Nucleus accumbens (tissue), 56 donors: ENCODE data around the gene TM4SF4.
A peak's percentile ranks its signal among the peaks of the same experiment; 100 is the strongest.

Experiments used
- DNase-seq, 56 donors: peaks; one replicate each; lab custom pipeline; 2025; lab: John Stamatoyannopoulos, UW

TM4SF4 gene

DNA sequence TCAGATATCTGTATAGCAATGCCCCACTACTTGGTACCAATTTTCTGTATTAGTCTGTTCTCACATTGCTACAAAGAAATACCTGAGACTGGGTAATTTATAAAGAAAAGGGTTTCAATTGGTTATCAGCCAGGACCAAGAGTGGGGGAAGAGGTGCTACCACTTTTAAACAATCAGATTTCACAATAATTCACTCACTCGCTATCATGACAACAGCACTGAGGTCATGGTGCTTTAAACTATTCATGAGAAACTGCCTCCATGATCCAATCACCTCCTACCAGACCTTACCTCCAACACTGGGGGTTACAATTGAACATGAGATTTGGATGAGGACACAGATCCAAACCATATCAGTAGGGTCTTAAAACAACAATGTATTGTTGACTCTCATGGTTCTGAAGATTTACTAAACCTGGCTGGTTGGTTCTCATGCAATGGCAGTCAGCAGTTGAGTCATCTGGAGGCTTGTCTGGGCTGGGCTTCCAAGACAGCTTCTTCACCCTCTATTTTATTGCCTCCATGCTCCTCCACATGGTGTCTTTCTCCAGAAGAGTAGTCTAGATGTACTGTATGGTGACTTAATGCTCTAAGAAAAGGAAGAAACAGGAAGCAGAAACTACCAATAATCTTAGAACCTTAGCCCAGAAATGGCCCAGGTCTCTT is 21.2 kb upstream of the TM4SF4 start:
- no peak for DNase-seq

DNA sequence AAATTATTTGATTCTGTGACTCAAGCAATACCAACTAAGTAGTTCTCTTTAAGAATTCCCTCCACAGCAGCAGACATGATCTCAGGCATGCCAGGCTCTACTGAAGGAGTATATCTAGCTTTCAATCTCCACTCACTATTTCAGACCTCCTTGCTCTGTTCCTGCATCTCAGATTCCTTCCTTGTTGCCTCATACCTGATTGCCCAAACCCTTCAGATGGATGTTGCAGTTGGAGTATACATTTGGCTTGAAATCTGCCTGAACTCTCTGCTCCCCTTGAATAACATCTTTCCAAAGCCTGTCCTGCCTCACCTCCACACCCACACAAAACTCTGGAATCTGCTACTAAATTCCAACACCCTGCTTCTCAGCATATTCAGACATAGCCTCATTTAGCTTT is 19.8 kb upstream of the TM4SF4 start:
- DNase-seq: no peak

DNA sequence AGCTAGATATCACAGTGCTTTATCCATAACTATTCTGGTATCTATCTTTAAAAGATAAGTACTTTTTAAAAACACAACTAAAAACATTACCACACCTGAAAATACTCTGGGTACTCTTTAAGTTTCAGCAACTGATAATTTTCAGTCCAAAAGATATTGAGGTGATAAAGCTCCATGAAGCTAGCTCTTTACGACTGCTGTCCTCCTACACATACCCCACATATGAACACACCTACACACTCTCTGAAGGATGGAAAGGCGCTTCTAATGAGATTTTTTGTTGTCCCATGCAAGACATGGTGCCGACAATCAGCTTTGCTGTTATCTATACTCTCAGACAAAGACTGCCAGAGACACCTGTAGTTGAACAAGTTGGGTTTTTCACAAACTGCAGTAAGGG is 19.1 kb upstream of the TM4SF4 start:
- DNase-seq: no peak

DNA sequence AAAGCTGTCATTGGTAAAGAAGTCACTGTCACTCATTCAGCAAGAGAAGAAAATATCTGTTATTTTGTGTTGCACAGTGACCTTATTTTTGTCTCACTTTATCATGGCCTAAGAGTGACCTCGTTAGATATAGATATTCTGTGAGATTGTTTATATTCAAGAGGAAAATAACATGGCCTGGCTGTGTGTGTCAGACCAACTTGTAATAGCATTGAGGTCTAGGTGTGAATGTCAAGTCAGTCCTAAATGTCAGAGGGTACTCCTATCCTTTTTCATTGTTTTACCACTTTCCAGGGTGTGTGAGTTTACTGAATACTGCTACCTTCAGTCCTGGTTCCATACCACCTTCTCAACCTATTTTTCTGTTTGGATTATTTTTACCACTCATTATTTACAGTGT is 18.5 kb upstream of the TM4SF4 start:
- DNase-seq: no peak

DNA sequence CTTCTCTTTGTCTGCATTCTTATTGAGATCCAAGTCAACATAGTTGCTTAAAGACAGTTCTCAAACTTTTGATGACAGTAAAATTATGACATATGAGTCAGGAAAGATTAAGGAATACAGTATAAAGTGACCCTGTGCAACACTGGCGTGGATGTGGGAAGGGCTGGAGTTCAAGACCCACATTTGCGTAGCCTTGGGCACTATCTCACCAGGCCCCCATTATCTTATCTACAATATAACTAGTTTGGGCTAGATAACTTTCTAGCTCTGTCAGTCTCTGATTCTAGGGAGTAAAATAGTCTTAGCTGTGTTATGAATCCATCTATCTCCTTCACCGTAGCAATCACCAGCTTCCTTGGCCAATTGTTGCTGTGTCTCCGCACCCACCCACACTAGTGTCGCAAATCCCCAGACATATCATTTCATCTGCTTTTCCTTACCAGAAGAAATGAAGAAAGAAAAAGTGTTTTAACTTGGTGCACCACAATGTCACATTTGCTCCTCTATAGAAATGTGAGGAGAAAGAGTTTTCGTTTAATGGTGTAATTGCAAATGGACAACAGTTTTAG is 14.9 kb upstream of the TM4SF4 start:
- DNase-seq: no peak

DNA sequence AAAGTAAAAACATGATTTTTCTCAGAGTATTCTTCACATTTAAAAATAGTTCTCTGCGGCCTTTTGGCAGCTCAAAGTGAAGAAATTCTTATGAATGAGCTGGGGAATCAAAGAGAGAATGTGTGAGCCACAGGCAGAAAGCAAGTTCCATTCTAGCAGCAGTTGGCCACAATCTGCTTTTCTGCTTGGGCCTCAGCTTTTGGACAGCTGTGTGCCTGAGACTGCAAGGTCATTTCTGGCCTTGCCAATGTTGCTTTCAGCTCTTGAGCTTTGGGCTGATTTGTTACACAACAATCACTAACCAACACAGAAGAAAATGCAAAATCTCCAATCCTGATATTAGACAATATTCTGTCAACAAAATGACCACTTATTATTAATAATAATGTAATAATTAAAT is 14.4 kb upstream of the TM4SF4 start:
- DNase-seq: peak in 1 of 56 donors; percentile 1

DNA sequence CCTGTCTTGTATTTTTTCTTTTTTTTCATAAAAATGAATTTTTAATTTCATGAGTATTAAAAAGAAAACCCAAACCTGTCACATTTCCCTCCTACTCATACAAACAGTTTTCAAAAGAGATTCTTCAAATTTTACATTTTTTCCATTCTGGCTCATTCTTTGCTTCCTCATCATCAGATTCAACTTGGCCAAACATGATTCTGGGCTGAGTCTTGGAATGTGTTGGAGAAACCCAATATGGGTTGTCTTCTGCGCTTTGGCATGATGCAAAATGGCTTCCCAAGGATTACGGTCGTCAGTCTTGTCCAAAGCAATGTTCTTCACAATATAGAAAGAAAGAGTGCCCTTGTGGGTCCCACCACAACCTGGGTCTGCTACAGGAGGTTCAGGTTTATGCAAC is 12.4 kb upstream of the TM4SF4 start:
- DNase-seq: no peak

DNA sequence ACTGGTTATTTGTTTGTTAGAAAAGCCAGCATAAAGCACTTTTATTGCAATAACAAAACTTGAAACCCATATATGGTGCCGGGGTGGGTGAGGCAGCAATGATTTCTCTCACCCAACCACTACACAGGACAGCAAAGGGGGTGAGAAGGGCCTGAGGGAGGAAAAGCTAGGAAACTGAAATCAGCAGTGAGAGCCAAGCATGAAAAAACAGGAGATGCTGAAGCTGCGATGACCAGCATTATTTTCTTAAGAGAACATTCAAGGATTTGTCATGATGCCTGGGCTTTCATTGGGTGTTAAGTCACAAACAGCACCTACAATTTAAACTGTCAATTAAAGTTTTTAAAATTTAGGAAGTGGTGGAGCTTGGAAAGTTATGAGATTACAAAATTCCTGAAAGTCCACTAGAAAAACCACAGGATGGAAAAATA is 11.9 kb upstream of the TM4SF4 start:
- DNase-seq: no peak

DNA sequence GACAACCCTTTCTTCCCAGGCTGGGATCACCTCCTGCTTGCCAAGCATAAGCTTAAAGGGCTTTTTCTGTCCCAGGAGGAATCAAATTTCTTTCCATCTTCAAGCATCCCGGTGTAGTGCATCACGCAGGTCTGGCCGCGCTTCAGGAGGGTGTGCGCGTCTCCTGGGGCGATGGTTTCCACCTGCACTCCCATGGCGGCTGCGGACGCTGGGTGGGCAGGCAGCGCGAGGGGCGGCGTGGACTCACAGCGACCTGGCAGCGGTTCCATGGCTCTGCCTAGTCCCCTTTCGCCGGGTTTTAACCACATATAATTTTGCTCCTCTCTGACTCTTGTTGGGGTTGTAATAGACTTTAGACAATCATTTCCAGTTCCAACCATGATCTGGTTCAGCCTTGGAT is 10.6 kb upstream of the TM4SF4 start:
- no peak for DNase-seq

DNA sequence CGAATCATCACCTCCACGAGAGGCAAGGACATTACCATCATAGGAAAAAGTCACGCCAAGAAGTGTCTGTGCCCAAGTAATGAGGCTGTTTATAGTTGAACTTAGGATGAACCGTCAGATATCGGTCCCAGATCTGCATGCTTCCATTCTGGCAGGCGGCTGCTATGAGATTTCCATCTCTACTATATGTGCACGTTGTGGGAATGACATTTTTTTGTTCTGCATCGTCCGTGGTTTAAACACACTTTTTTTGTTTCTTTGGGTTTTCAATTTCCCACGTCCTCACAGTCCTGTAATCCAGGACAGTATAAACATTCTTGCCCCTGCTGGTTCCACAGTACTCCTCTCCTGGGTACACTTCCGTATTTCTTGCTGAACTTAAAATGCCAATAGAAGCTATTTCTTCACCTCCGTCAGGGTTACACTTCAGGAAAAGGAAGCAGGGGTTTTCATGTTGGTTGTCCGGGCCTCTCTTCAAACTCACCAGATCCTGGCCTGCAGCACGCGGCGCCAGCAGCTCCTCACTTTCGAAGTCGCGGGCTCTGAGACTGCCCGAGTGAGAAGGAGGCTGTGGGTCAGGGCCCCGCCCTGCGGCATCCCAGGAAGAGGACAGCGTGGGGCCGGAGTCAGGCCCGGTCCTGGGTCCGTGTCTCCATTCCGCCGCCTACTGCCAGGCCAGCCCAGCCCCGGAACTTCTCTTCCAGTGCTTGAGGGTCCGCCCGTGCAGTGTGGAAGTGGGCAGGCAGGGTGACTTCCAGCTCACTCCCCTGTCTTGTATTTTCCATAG is 9.8 kb upstream of the TM4SF4 start:
- DNase-seq: no peak

DNA sequence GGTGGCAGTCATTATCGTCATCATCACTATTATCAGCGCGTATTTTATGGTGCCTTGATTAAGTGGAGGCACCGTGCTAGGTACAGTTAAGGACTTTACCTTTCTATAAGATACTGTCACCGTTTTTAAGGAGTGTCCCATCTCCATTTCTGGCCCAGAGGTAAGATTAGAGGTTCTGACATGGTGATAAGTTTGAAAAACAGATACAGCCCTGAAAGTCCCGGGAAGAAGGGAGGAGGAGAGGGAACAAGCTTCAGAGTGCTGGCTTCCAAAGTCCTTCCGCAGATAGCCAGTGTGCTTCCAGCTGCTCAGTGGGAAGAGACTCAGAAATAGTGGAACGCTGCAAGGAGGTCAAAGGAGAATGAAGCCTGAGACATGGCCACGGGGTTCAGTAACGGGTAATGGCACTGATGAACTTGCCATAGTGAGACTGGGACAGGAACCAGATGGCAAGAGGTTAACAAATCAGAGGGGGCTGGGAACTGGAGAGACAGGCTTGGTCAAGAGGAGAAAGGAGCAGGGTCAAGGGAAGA is 9.1 kb upstream of the TM4SF4 start:
- no peak for DNase-seq

DNA sequence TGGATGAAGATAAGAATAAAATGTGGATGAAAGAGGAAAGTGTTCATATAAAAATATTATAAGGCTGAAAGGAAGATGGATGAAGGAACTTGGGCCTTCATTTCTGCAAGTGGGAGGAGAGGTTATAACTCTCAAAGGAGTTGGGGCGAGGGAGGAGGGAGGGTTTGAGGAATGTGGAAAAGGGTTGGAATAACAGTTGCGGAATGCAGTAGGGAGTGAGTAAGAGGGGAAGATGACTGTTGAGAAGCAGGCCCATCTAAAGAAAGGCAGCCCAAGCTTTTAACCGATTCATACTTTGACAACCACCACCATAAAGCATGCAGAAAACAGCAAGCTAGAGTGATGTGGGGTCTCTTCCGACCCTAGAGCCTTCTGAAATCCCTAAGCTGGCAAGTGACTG is 8.3 kb upstream of the TM4SF4 start:
- no peak for DNase-seq

DNA sequence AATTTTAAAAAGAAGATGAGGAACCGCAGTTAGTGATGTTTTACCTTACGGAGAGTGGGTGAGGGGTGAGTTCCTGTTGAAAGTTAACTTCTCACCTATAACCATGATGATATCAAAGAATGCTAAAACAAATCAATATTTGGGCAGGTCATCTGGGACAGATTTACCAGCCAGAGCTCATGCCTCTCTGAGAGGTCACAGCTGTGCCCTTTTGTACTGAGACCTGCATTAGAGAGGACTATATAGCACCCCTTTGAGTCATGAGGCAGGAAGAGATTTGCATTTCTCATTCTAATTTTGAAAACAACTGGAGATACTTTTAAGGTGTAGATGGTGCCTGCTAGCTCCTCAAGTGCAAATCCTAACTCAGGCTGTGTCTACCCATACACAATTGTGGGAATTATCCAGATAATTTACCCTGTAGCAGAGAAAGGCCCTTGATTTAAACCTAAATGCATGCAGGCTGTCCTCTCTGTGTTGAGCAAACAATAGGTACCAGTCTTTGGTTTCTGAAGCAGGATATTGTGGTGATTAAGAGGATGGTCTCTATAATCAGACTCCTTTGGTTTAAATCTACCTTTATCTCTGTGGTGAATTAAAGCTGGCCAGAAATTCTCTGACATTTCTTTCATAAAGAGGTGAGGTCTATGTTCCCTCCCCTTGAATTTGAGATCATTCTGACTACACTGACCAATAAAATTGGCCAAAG is 5.8 kb upstream of the TM4SF4 start:
- no peak for DNase-seq

DNA sequence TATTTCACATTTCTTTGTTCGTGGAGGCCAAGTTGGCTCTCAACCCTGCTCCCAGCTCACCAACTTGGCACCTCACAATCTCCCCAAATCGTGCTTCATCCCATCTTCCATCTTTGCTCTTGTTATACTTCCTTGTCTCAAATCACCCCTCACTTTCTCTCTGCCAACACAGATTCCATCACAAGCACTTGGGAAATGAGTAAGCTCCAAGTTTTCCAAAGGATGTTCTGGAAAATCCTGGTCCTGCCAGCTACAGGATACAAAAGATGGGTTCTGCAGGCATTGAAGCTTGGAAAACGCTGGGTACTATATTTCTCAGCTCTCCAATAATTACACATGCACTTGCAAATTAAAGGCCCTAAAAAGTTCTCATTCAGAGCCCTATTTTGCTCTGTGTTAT is 4.1 kb upstream of the TM4SF4 start:
- no peak for DNase-seq

DNA sequence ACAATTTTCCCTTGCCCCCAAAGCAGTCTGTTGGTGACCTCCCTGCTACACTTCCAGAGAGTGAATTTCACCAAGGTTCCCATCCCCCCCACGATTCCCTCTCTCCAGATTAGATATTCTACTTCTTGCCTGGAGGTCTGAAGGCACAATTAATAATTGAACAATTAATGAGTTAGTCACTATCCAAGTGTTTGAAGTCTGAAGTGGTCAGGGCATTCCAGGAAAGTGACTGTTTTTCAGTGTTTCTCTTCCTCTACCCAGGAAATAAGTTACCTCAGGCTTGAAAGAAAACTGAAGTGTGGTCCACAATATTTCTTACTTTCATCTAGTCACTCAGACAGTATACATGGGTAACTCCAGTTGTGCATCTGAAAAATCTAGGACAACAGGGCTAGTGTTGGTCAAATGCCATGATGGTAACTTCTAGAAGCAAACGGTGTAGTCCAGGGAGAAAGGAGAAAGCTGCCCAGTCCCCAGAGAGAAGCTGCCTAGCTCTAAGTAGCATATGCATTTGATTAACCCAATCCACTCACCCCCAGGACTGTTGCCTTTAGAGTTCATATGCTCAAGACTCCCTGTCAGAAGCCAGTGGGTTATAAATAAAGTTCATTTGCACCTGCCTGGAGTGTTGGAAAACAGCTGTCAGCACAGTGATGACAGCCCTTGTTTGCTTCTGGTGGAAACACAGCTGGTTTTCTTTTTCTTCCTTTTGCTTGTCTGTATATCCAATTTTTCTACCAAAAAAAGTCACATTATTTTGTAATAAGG is 2.3 kb upstream of the TM4SF4 start:
- DNase-seq: no peak

DNA sequence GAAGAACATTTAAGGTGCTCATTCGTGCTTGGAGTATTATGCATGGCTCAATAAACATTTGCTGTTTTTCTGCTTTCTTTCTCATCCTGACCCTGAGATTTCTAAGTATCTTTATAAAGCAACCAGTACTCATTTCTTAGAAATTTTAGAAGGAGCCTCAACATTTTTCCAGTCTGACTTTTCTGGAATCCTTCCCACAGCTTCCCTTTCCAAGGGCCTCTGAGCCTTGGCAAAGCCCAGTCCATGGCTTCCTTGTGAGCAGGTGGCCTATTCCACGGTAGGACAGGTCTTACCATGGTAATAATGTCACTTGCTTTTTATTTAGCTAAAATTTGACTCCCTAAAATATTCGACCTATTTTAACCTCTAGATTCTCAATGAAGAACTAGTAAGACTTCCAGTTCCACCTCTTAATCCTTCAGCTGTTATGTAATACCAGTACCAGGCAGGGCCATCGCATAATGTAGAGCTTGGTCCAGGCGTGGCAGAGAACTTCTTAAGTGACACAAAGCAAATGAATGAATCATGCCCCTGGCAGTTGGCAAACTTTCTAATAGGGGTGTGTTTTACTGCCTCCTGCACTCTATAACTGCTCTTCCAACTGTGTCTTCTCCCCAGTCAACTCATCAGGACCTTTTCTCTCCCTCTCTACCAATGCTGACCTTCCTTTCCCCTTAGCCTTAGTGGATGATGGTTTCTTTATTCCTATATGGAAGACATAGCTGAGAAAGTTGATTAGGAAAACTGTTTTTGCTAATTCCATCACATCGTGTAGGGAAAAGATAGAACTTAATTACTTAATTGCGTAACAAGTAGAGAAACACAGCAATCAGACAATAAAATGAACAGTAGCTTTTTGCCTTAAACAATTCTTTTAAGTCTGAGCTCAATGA is 894 bp upstream of the TM4SF4 start:
- DNase-seq: peak in 1 of 56 donors; percentile 16

DNA sequence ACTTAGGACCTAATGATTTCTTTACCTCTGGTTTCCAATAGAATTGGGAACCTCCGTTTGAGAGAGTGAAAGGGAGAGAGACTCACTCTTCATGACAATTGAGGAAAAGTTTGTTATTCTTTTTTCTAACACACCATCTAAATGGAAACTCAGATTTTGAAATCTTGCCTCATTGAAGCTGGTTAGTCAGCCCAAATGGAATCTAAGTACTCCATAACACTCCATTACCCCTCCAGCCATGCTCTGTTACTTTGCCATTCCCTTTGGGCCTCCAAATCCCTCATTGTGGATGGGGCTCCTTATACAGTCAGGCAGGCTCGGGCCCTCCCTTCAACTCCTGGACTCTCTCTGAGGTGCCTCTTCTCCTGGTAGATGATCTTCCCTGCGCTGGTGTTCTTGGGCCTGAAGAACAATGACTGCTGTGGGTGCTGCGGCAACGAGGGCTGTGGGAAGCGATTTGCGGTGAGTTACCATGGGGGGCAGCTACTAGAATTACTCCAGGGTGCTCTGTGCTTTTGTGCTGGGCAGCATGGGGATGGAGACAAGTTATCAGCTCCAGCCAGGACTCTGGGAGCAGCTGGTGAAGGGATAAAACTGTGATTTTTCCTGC is 1.1 kb downstream of the TM4SF4 start:
- DNase-seq: no peak

DNA sequence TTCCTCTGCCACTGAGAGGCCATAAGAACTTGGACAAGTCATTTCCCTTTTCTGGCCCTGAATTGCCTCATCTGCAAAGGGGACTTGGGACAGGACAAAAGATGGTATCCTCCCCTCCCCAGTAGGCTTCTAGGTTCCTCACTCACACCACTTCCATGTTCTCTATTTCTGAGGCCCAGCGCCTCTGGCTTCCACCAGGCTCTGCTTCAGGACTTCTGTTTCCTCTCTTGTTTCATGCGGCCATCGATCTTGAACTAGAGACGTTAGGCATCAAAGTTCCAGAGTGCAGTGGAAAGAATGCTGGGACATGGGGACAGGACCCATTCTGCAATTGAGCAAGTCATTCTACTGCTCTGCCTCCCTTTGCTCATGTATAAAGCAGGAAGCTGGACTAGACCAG is 1.7 kb downstream of the TM4SF4 start:
- DNase-seq: no peak
